Measurements from ENCODE around the gene MRPL18.

Gene MRPL18

DNA sequence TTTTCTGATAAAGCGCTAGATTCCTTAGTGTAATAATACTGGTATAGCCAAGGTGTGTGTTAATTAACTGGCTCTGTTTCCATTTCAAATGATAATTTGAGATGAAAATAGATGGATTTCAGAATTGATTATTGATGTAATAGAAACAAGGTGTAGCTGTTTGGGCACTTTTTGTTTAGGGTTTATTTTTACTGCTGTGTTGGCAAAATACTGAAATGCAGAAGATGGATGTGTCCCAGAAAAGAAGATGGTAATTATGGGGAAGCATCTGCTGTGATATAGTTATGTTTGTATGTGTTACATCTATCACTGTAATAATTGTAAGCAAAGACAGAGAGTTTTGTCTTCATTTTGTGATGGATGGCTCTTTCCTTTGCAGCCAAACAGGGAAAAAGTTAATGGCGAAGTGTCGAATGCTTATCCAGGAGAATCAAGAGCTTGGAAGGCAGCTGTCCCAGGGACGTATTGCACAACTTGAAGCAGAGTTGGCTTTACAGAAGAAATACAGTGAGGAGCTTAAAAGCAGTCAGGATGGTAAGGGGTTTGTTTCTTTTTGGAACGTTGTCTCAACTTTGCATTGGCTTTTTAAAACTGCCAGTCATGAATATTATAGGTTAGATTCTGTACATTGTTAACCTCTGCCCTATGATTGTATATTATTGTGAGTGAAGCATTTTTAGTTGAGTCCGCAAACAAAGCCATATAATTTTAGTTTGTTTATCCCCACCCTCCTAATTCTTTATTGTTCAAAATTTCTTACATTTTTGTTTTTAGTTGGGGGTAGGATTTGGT is 37.0 kb upstream of the MRPL18 start:
- TF ChIP-seq, protein P1, sequence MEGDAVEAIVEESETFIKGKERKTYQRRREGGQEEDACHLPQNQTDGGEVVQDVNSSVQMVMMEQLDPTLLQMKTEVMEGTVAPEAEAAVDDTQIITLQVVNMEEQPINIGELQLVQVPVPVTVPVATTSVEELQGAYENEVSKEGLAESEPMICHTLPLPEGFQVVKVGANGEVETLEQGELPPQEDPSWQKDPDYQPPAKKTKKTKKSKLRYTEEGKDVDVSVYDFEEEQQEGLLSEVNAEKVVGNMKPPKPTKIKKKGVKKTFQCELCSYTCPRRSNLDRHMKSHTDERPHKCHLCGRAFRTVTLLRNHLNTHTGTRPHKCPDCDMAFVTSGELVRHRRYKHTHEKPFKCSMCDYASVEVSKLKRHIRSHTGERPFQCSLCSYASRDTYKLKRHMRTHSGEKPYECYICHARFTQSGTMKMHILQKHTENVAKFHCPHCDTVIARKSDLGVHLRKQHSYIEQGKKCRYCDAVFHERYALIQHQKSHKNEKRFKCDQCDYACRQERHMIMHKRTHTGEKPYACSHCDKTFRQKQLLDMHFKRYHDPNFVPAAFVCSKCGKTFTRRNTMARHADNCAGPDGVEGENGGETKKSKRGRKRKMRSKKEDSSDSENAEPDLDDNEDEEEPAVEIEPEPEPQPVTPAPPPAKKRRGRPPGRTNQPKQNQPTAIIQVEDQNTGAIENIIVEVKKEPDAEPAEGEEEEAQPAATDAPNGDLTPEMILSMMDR (IDR thresholded peaks at IDR 0.05; ENCODE audit: control extremely low read depth, extremely low read depth, low read depth, missing control alignments), result no peak
- POLR2A ChIA-PET, result no interaction called here
- CTCF ChIA-PET, result interaction anchor here (2.6 kb wide), 1 partner anchor 9 kb away, joined by 9 read pairs; the partner anchor contains the start of gene ACAT2
- DNase-seq (ENCODE audit: extremely low spot score), result no peak

DNA sequence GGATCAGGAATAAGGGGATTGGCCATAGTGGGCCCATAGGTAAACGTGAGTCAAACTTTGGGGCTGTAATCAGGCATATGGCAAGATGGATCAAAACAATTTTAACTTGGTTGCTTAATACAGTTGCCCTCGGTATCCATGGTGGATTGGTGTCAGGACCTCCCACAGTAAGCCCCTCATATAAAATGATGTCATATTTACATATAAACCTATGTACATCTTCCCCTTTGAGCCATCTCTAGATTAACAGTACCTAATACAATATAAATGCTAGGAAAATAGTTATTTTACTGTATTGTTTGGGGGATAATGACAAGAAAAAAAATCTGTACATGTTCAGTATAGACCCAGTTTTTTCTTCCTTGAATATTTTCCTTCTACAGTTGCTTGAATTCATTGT is 35.9 kb upstream of the MRPL18 start:
- ChIA-PET POLR2A (no interaction called here), CTCF (no interaction called here)
- TF ChIP-seq, protein P1 (IDR thresholded peaks at IDR 0.05; ENCODE audit: control extremely low read depth, extremely low read depth, low read depth, missing control alignments), result no peak
- DNase-seq (ENCODE audit: extremely low spot score), result no peak

DNA sequence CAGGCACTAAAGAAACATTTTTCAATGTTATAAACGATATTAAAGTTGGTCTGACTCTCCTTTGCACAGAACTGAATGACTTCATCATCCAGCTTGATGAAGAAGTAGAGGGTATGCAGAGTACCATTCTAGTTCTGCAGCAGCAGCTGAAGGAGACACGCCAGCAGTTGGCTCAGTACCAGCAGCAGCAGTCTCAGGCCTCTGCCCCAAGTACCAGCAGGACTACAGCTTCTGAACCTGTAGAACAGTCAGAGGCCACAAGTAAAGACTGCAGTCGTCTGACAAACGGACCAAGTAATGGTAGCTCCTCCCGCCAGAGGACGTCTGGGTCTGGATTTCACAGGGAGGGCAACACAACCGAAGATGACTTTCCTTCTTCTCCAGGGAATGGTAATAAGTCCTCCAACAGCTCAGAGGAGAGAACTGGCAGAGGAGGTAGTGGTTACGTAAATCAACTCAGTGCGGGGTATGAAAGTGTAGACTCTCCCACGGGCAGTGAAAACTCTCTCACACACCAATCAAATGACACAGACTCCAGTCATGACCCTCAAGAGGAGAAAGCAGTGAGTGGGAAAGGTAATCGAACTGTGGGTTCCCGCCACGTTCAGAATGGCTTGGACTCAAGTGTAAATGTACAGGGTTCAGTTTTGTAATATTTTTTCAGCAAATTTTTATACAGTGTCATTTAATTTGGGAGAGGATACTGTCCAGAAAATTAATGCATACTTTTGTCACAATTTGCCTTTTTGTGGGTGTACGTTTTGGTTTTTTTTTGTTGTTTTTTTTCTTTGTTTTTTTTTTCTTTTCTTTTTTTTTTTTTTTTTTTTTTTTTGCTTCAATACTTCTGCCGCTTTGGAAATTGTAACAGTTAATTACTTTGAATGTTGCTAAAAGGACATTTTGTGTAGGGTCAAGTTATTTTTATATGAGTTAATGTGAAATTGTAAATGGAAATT is 35.0 kb upstream of the MRPL18 start:
- POLR2A ChIA-PET, result no interaction called here
- CTCF ChIA-PET, result no interaction called here
- DNase-seq (ENCODE audit: extremely low spot score), result no peak
- TF ChIP-seq, protein P1 (IDR thresholded peaks at IDR 0.05; ENCODE audit: control extremely low read depth, extremely low read depth, low read depth, missing control alignments), result no peak

DNA sequence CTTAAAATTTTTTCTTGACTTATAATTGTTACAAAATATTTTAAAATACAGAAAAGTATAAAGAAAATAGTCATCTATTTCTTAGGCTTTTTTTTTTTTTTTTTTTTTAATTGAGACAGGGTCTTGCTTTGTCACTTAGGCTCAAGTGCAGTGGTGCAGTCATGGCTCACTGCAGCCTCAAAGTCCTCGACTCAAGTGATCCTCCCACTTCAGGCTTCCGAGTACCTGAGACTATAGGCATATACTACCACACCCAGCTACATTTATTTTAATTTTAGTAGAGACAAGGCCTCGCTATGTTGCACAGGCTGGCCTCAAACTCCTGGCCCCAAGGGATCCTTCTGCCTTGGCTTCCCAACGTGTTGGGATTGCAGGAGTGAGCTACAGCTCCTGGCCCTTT is 33.8 kb upstream of the MRPL18 start:
- ChIA-PET CTCF (interaction anchor here (1.3 kb wide), 1 partner anchor 9 kb away, joined by 3 read pairs; no protein-coding TSS in a partner anchor), POLR2A (no interaction called here)
- no peak for DNase-seq (ENCODE audit: extremely low spot score)
- TF ChIP-seq, protein P1 (IDR thresholded peaks at IDR 0.05; ENCODE audit: control extremely low read depth, extremely low read depth, low read depth, missing control alignments), result no peak

DNA sequence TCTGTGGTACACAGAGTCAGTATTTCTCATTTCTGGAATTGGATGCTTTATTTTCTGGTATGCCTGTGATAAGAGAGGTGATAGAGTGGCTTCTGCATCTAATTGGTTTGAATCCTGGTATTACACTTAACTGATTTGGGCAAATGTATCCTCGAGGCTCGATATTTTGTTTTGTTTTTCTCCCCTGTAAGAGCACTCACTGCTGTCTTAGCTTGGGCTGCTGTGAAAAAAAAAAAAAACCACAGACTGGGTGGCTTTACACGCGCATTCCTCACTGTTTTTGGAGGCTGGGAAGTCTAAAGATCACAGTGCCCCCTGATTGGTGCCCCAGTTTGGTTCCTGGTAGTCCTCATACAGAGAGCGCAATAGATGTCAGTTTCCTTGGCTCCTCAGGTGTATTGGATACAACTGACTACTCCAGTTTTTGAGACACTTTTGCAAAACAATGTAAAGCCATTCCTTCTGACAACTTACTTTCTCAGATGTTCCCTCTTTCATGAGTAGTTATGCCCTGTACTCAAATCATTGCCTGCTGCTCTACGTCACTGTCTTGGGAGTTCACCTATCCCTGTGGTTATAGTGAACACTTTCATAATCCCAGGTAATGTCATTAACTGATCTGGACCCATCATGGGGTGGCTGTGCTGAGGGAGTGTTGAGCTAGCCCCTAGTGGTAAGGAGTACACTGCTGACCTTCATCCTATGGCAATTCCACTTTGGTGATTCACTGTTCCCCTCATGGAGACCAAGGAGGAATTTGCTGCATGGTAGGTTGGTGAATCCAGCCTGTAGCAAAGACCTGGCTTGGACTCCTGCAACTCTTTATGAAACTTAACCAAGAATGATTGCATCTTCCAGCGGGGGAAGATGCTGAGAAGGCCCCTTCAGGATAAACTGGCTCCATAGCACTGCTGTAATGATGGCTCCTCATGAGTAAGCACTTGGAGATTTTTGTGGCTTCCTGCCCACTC is 32.0 kb upstream of the MRPL18 start:
- TF ChIP-seq, protein P1 (IDR thresholded peaks at IDR 0.05; ENCODE audit: control extremely low read depth, extremely low read depth, low read depth, missing control alignments), result no peak
- POLR2A ChIA-PET, result interaction anchor here (0.7 kb wide), 1 partner anchor 14 kb away, joined by 3 read pairs; no protein-coding TSS in a partner anchor
- CTCF ChIA-PET, result interaction anchor here (1.1 to 1.7 kb wide), 4 partner anchors 12 to 265 kb away, joined by 3 to 4 read pairs (median 4); no protein-coding TSS in a partner anchor
- DNase-seq (ENCODE audit: extremely low spot score), result no peak
